Endothelial cell of umbilical vein (primary cell): ENCODE data around the gene SLC12A5. TPM values are rescaled to one million over a fixed set of nuclear protein-coding genes. Genes with fewer than 3 reads are reported as not detected.
"Not testable (repeated sequence)": the region's sequence is repeated elsewhere in the genome, so short reads cannot be mapped to it uniquely, and the experiment has no call there.

Source experiments
- BruUV-seq: library from RNA; stranded (reverse); fragments of 400-500 nt; replicated peaks from 2 replicates; lab custom pipeline; 2021; lab: Mats Ljungman, UMichigan
- CTCF ChIA-PET: fragments of 300-600, 350-600 bp; sonication (Branson Sonifier 250); formaldehyde crosslinking; loops from one replicate; lab custom pipeline; 2021; ENCODE audit warnings: antibody characterized with exemption, inconsistent platforms; lab: Charles Lee
- POLR2A ChIA-PET: fragments of 300-600, 350-600 bp; sonication (Branson Sonifier 250); formaldehyde crosslinking; loops from one replicate; lab custom pipeline; 2021; ENCODE audit warnings: antibody characterized with exemption, inconsistent platforms; lab: Charles Lee
- DNase-seq: peaks from one replicate; pipeline ENCODE4 v3.0.0-alpha.2; 2011; ENCODE audit warnings: low read depth, low spot score
- FAIRE-seq: peaks from 2 replicates; lab custom pipeline; 2011; peaks lifted over from hg19 to GRCh38; lab: Jason Lieb, UNC
- H2AFZ ChIP-seq: 2 replicates; pipeline ENCODE4 v1.6.0; 2012; ENCODE audit warnings: low read depth, low read length, control low read depth, inconsistent platforms
- H3K27ac ChIP-seq: 2 replicates; pipeline ENCODE4 v1.5.1; 2011; ENCODE audit warnings: low read depth, mild to moderate bottlenecking, control low read depth, low read length, moderate library complexity; ENCODE audit not compliant: insufficient read depth
- H3K27me3 ChIP-seq, 2 experiments: 2 replicates each; pipeline versions ENCODE4 v1.6.0 to v1.6.1; 2011; ENCODE audit warnings: low read length in 2 of 2, mixed read lengths in 1 of 2; ENCODE audit not compliant: control insufficient read depth in 2 of 2, insufficient read depth in 2 of 2
- H3K36me3 ChIP-seq, 2 experiments: 2 replicates in 1 of 2; 3 replicates in 1 of 2; pipeline ENCODE4 v1.5.1; 2011; ENCODE audit warnings: low read length in 2 of 2, mild to moderate bottlenecking in 1 of 2, moderate library complexity in 1 of 2; ENCODE audit not compliant: control insufficient read depth in 2 of 2, insufficient read depth in 2 of 2; ENCODE audit errors: extremely low read depth in 1 of 2
- H3K4me1 ChIP-seq: 3 replicates; pipeline ENCODE4 v1.5.1; 2011; ENCODE audit warnings: mild to moderate bottlenecking, low read length; ENCODE audit not compliant: control insufficient read depth, insufficient read depth; ENCODE audit errors: extremely low read depth
- H3K4me2 ChIP-seq: 2 replicates; pipeline ENCODE4 v1.6.1; 2011; ENCODE audit warnings: low read length, control low read depth, mixed read lengths; ENCODE audit not compliant: insufficient read depth
- H3K4me3 ChIP-seq, 3 experiments: fragments of 200-600 bp in 1 of 3; sonication (generic), shearing (Covaris generic) in 1 of 3; replicated peaks in 1 of 3; 2 replicates each; pipeline ENCODE4 v1.5.1; 2011 to 2016; ENCODE audit warnings: control low read depth in 3 of 3, low read length in 3 of 3, mild to moderate bottlenecking in 2 of 3, inconsistent platforms in 1 of 3, low read depth in 1 of 3, moderate library complexity in 1 of 3; ENCODE audit not compliant: insufficient read depth in 1 of 3
- H3K79me2 ChIP-seq: 2 replicates; pipeline ENCODE4 v1.6.0; 2012; ENCODE audit warnings: low read length, inconsistent platforms; ENCODE audit not compliant: control insufficient read depth, insufficient read depth
- H3K9ac ChIP-seq: replicated peaks from 2 replicates; pipeline ENCODE3; 2011; ENCODE audit warnings: low read length, control low read depth; ENCODE audit not compliant: insufficient read depth; ENCODE audit errors: extremely low read depth
- H3K9me1 ChIP-seq: replicated peaks from 3 replicates; pipeline ENCODE4 v1.6.0; 2011; ENCODE audit warnings: mild to moderate bottlenecking, low read length; ENCODE audit not compliant: control insufficient read depth, insufficient read depth; ENCODE audit errors: extremely low read depth
- H3K9me3 ChIP-seq: replicated peaks from 2 replicates; pipeline ENCODE4 v1.5.1; 2012; ENCODE audit warnings: low read length, inconsistent platforms; ENCODE audit not compliant: control insufficient read depth, insufficient read depth
- H4K20me1 ChIP-seq: replicated peaks from 2 replicates; pipeline ENCODE3; 2011; ENCODE audit warnings: mild to moderate bottlenecking, low read length; ENCODE audit not compliant: control insufficient read depth, insufficient read depth; ENCODE audit errors: extremely low read depth
- CTCF ChIP-seq, 2 donors: IDR thresholded peaks; 1 replicate in 1 of 2; 2 replicates in 1 of 2; pipeline ENCODE4 v1.5.1; 2011; ENCODE audit warnings: low read length in 2 of 2, mild to moderate bottlenecking in 2 of 2, moderate library complexity in 2 of 2, control low read depth in 1 of 2, inconsistent platforms in 1 of 2, low read depth in 1 of 2; ENCODE audit not compliant: insufficient read depth in 1 of 2; ENCODE audit errors: extremely low read depth in 1 of 2
- EZH2 ChIP-seq: IDR thresholded peaks from 2 replicates; pipeline ENCODE4 v1.6.1; 2012; ENCODE audit warnings: borderline replicate concordance, low read depth, mild to moderate bottlenecking, moderate library complexity, low read length, inconsistent platforms; ENCODE audit not compliant: severe bottlenecking
- FOS ChIP-seq: IDR thresholded peaks from 2 replicates; pipeline ENCODE4 v1.6.1; 2011; ENCODE audit warnings: mild to moderate bottlenecking, low read length, moderate library complexity, borderline replicate concordance; ENCODE audit not compliant: insufficient read depth
- GATA2 ChIP-seq: IDR thresholded peaks from 2 replicates; pipeline ENCODE4 v1.7.0; 2011; ENCODE audit warnings: low read depth, mild to moderate bottlenecking, moderate library complexity, mixed read lengths, low read length; ENCODE audit not compliant: insufficient read length, insufficient read depth
- JUN ChIP-seq: IDR thresholded peaks from 2 replicates; pipeline ENCODE4 v1.6.1; 2011; ENCODE audit warnings: borderline replicate concordance, low read depth; ENCODE audit not compliant: insufficient read length, insufficient read depth
- MYC ChIP-seq: IDR thresholded peaks from one replicate; pipeline ENCODE4 v1.6.1; 2011; ENCODE audit warnings: mild to moderate bottlenecking, low read depth, low read length
- POLR2A ChIP-seq: IDR thresholded peaks from 2 replicates; pipeline ENCODE4 v1.6.1; 2012; ENCODE audit warnings: low read depth, mild to moderate bottlenecking, control low read depth, low read length
- POLR2AphosphoS5 ChIP-seq: IDR thresholded peaks from 2 replicates; pipeline ENCODE4 v1.6.1; 2012; ENCODE audit warnings: low read depth, mild to moderate bottlenecking, control low read depth, low read length, moderate library complexity; ENCODE audit not compliant: insufficient read depth
- dilution Hi-C: fragments of 300-500 bp; cut with MboI; formaldehyde crosslinking; loops from one replicate; pipeline ENCODE4 v1.15.0; 2019; ENCODE audit warnings: low sequenced_read_pairs; ENCODE audit not compliant: extremely low pct_ligation_motif_present
- intact Hi-C: fragments of 100-400 bp; cut with micrococcal nuclease; formaldehyde crosslinking; loops from one replicate; pipeline ENCODE4 v1.10.0; 2022
- polyA plus RNA-seq, 4 experiments: library from polyadenylated mRNA; depleted of rRNA in 3 of 4; stranded (reverse) in 3 of 4; unstranded in 1 of 4; fragments of >200 nt; gene quantifications; 2 replicates each; pipeline versions ENCODE4 v1.2.1 to v1.2.3, GENCODE V29; 2011 to 2012; ENCODE audit warnings: missing spikeins in 1 of 4
- total RNA-seq: library from RNA; stranded (reverse); gene quantifications from 2 replicates; pipeline ENCODE4 v1.2.3, GENCODE V29; 2021
- TF ChIP-seq, protein P1 (sequence below): IDR thresholded peaks from 2 replicates; pipeline ENCODE4 v1.6.1; 2011; ENCODE audit not compliant: insufficient read depth, insufficient read length

The SLC12A5 gene
- total and polyA plus RNA-seq, 2 donors (not counting 3 experiments of a cell fraction or from before 2014, with no cell fraction given): 1.6 to 2.3 TPM

DNA sequence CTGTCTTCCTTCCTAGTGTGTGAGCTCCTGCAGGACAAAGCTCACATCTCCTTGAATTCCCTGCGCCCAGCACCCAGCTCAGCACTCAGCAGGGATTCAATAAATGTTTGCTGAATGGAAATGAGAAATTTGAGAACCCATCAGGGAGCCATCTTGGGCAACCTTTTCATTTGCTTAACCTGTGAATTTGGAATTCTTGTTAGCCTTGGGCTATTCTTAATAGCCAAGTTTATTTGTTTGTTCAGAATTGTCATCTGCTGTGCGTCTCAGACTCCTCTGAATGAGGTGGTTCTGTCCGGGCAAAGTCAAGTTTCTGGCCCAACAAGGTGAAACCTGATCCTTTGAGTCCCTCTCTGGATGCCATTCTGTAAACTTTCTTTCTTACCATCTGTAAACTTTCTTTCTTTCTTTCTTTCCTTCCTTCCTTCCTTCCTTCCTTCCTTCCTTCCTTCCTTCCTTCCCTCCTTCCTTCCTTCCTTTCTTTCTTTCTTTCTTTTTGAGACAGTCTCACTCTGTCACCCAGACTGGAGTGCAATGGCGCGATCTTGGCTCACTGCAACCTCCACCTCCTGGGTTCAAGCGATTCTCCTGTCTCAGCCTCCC, 33.4 kb upstream of the SLC12A5 start:
- H3K27ac ChIP-seq, H3K9ac ChIP-seq, intact Hi-C loops, H3K36me3 ChIP-seq, dilution Hi-C loops, H3K79me2 ChIP-seq, H3K9me1 ChIP-seq, POLR2A ChIA-PET, FAIRE-seq, H2AFZ ChIP-seq, DNase-seq, H4K20me1 ChIP-seq, BruUV-seq, H3K9me3 ChIP-seq, H3K4me1 ChIP-seq, H3K4me2 ChIP-seq, H3K4me3 ChIP-seq: not testable (repeated sequence)
- CTCF ChIA-PET: interaction anchor here (1.0 to 1.2 kb wide), 2 partner anchors 9 to 26 kb away, joined by 3 to 9 read pairs; no protein-coding TSS in a partner anchor
- H3K27me3 ChIP-seq: peaks cover 5 to 17% of the 10 kb centered on the region in 2 experiments

- H3K9me1 ChIP-seq: no peaks in the 10 kb centered on the region
- peaks cover 12 to 19% of the 10 kb centered on the region in 2 experiments for H3K27me3 ChIP-seq
- H3K27ac ChIP-seq: no peak overlapping the region
- H3K4me2 ChIP-seq: no peak overlapping the region
- DNase-seq (no peak), FAIRE-seq (no peak)
- no peak overlapping the region for H3K4me3 ChIP-seq
- H4K20me1 ChIP-seq: no peaks in the 10 kb centered on the region
- no TSS peak for BruUV-seq
- CTCF ChIA-PET: interaction anchor here (1.2 kb wide), 1 partner anchor 10 kb away, joined by 7 read pairs; no protein-coding TSS in a partner anchor
- H3K36me3 ChIP-seq: no peaks in the 10 kb centered on the region
- H3K9ac ChIP-seq: no peak overlapping the region
- POLR2A ChIA-PET: no interaction called here
- intact Hi-C loops (no loop called here), dilution Hi-C loops (no loop called here)
- H2AFZ ChIP-seq: no peak overlapping the region
- no peaks in the 10 kb centered on the region for H3K9me3 ChIP-seq
- no peak for TF ChIP-seq FOS
- TF ChIP-seq, protein P1, sequence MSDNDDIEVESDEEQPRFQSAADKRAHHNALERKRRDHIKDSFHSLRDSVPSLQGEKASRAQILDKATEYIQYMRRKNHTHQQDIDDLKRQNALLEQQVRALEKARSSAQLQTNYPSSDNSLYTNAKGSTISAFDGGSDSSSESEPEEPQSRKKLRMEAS: no peak
- TF ChIP-seq POLR2AphosphoS5: no peak
- no peak for TF ChIP-seq JUN
- no peak for TF ChIP-seq EZH2
- no peak for TF ChIP-seq CTCF (IDR thresholded peaks at IDR 0.05; ENCODE audit: extremely low read depth in 1 of 2, insufficient read depth in 1 of 2, low read depth in 1 of 2, low read length in 2 of 2)
- no peak for TF ChIP-seq GATA2
- TF ChIP-seq POLR2A: no peak
- TF ChIP-seq MYC: no peak
- H3K4me1 ChIP-seq: no peaks in the 10 kb centered on the region
- no peaks in the 10 kb centered on the region for H3K79me2 ChIP-seq
Observed at GRCh38 chr20:45997187-45997586, 31.8 kb upstream of the SLC12A5 start.
